AG10803 (cell line): ENCODE results near the gene XRRA1.
"Not testable (repeated sequence)": the region's sequence is repeated elsewhere in the genome, so short reads cannot be mapped to it uniquely, and the experiment has no call there.

Experiments
- DNase-seq: peaks from one replicate; pipeline ENCODE4 v3.0.0; 2010; ENCODE audit warnings: low read depth
- H3K4me3 ChIP-seq: 2 replicates; pipeline ENCODE4 v1.5.1; 2011; ENCODE audit warnings: mild to moderate bottlenecking, low read length, control low read depth
- TF ChIP-seq, protein P1 (sequence below): conservative IDR thresholded peaks from 2 replicates; pipeline ENCODE4 v1.5.1; 2011; ENCODE audit warnings: mild to moderate bottlenecking, low read length, control low read depth, inconsistent platforms

XRRA1 gene

DNA sequence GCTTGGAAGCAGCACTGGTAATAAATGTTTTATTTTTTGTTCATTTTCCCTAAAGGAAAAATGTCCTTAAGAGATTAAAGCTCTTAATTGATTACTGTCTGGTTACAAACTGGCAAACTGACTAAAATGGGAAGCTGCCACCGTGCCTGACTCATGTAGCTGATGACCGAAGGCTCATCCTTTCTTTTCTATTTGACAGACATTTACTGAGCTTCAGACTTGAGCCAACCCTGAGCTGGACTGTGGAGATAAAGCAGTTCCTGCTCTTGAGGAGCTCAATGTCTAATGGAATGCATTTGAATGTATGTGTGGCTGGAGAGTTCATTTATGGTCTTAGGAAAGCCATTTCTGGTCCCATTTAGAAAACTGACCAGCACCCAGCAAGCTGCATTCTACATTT lies 108.9 kb downstream of the XRRA1 start:
- TF ChIP-seq, protein P1, sequence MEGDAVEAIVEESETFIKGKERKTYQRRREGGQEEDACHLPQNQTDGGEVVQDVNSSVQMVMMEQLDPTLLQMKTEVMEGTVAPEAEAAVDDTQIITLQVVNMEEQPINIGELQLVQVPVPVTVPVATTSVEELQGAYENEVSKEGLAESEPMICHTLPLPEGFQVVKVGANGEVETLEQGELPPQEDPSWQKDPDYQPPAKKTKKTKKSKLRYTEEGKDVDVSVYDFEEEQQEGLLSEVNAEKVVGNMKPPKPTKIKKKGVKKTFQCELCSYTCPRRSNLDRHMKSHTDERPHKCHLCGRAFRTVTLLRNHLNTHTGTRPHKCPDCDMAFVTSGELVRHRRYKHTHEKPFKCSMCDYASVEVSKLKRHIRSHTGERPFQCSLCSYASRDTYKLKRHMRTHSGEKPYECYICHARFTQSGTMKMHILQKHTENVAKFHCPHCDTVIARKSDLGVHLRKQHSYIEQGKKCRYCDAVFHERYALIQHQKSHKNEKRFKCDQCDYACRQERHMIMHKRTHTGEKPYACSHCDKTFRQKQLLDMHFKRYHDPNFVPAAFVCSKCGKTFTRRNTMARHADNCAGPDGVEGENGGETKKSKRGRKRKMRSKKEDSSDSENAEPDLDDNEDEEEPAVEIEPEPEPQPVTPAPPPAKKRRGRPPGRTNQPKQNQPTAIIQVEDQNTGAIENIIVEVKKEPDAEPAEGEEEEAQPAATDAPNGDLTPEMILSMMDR, result no peak
- peak; percentile 9 for DNase-seq
- no peak overlapping the region for H3K4me3 ChIP-seq

DNA sequence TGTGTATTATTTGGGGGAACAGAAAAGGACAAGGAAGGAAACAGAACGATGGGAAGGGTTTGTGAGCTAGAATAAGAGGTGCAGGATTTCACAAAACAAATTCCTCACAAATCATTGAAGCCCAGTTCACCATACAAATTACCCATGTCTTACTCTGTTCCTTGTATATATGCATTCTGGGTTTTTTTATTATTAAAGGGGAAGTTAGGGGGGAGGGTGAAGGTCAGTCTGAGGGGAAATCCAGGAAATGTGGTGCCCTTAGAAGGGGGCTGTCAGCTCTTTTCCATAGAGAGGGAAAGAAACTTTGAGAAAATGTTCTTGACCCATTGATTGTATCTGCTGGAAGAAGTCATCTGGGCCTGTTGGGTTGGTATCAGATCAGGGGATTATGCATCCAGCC lies 109.4 kb downstream of the XRRA1 start:
- no peak for DNase-seq
- TF ChIP-seq, protein P1, result no peak

DNA sequence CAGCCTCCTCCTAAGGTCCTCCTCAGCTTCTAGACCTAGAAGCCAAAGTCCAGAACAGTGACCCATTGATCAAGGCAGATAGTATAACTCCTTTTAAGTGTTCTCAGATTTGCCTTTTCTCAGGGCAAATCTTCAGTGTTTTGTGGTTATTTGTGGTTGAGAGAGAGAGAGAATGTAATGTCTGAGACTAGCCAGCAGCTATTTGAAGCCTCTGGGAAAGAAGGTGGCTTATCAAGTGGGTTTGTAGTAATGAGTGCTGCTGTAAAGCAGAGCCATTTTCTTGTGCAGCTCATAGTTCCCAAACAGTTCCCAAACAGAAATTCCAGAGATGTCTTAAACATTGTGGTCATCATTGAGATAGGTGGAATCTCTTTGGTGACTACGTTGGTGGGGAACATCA lies 110.7 kb downstream of the XRRA1 start:
- TF ChIP-seq, protein P1, result no peak
- no peak overlapping the region for H3K4me3 ChIP-seq
- peak; percentile 21 for DNase-seq

More for the DNA sequence above, 109.4 kb downstream of the XRRA1 start:
- no peak overlapping the region for H3K4me3 ChIP-seq

DNA sequence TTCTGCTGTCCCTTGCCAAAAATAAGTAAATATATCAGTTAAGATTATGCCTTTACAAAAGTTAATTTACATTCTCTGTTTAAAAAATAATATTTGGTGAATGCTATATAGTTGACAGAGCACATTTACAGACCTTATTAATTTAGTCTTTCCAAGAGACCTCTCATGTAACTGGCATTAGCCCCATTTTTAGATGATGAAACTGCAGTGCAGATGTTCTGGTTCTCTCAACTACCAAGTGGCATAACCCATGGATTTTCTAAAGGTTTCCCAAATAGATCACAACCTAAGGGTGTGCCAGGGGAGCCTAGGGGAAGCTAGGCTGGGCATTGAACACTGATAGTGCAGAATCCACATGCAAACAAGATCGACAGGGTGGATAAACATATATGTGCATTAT lies 111.7 kb downstream of the XRRA1 start:
- DNase-seq, result peak; percentile 44
- H3K4me3 ChIP-seq, result no peak overlapping the region
- TF ChIP-seq, protein P1, result no peak

DNA sequence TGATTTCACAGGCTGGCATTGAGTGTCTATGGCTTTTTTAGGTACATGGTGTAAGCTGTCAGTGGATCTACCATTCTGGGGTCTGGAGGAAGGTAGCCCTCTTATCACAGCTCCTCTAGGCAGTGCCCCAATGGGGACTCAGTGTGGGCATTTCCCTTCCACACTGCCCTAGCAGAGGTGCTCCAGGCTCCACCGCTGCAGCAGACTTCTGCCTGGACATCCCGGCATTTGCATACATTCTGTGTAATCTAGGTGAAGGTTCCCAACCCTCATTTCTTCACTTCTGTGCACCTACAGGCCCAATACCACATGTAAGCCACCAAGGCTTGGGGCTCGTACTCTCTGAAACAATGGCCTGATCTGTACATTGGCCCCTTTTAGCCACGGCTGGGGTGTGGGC lies 122.0 kb downstream of the XRRA1 start:
- no peak for DNase-seq
- TF ChIP-seq, protein P1, result no peak
- H3K4me3 ChIP-seq, result no peak overlapping the region

DNA sequence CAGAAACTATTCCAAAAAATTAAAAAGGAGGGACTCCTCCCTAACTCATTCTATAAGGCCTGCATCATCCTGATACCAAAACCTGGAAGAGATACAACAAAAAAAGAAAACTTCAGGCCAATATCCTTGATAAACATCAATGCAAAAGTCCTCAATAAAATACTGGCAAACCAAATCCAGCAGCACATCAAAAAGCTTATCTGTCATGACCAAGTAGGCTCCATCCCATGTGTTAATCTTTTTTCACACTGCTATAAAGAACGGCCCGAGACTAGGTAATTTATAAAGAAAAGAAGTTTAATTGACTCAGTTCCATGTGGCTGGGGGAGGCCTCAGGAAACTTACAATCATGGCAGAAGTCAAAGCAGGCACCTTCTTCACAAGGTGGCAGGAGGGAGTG lies 123.3 kb downstream of the XRRA1 start:
- H3K4me3 ChIP-seq, DNase-seq: not testable (repeated sequence)

DNA sequence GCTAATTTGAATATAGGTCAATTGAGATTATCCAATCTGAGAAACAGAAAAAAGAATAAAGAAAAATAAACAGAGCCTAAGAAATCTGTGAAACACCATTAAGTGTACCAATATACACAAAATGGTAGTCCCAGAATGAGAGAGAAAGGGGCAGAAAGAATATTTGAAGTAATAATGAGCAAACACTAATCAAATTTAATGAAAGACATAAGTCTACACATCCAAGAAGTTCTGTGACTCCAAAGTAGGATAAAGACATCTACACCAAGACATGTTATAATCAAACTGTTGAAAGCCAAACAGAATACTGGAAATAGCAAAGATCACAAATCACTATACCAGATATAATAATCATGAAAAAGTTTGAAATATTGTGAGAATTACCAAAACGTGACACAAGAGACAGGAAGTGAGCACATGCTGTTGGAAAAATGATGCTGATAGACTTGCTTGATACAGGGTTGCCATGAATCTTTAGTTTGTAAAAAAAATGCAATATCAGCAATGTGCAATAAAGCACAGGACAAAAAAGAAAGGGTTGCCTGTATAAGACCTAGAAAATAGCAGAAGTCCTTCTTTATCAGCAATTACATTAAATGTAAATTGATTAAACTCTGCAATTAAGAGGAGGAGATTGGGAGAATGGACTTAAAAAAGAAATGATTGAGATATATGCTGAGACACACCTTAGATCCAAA lies 124.5 kb downstream of the XRRA1 start:
- TF ChIP-seq, protein P1, result no peak
- no peak overlapping the region for H3K4me3 ChIP-seq
- DNase-seq, result no peak

DNA sequence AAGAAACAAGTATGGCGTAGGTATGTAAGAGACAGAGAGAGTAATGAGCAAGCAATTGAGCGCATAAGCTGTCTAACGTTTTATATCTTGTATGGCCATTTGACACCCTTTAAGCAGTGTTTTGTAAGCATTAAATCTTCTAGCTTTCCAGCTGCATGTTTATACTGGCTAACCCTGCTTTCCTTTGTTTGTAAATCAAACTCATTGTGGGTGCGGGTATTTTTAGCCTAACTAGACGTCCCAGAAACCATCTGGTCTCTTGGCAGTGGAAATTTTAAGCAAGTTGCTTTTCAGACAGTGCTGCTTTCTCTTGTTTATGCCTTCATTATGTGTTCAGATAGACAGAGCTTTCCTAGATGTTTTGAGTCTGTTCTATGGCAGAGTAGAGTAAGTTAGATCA lies 126.7 kb downstream of the XRRA1 start:
- TF ChIP-seq, protein P1, result no peak
- no peak overlapping the region for H3K4me3 ChIP-seq
- peak; percentile 77 for DNase-seq
